Measurements from ENCODE around the gene RPL22L1. TPM values are rescaled to one million over a fixed set of nuclear protein-coding genes. Genes with fewer than 3 reads are reported as not detected.

The RPL22L1 gene
- polyA plus RNA-seq, 2 of the 4 experiments (the other 2 are of a cell fraction): 258 to 309 TPM

GRCh38 chr3:170865209-170866094, 4.5 kb downstream of the RPL22L1 start (continued):
- TF ChIP-seq JUN (IDR thresholded peaks at IDR 0.05) (no peak; a peak in 2 of 5 replicates), MAX (IDR thresholded peaks at IDR 0.05) (no peak), EHMT2 (IDR thresholded peaks at IDR 0.05; ENCODE audit: low read depth) (no peak)

- ChIA-PET CTCF (interaction anchor here (0.6 to 1.5 kb wide), 2 partner anchors 53 to 547 kb away, joined by 3 to 4 read pairs; no protein-coding TSS in a partner anchor), POLR2A (no interaction called here)
- Histone ChIP-seq H3K9me3 (no peaks in the 10 kb centered on the region), H3K4me3 (no peak overlapping the region), H3K4me2 (no peak overlapping the region), H3K27ac (no peak overlapping the region), H3K4me1 (peaks cover 14% of the 10 kb centered on the region; the same call in 2 of the 3 replicates)
- no peak for TF ChIP-seq JUNB (IDR thresholded peaks at IDR 0.05)
- TF ChIP-seq JUN (IDR thresholded peaks at IDR 0.05): peak in 1 of 2 experiments; percentile 6; a peak in 1 of 5 replicates
- FAIRE-seq (no peak), ATAC-seq (peak; percentile 72 to 77), DNase-seq (ENCODE audit: low read depth in 1 of 2, low spot score in 1 of 2) (peak in 1 of 2 experiments; percentile 13)
- WGBS (ENCODE audit: missing lambda C conversion rate): 79% methylated on average over 6 of the region's 6 CpGs
These were observed 5.3 kb downstream of the RPL22L1 start for GRCh38 chr3:170864525-170865208.

GRCh38 chr3:170863816-170864215, 6.2 kb downstream of the RPL22L1 start:
- 82% methylated on average over 4 of the region's 4 CpGs for WGBS (ENCODE audit: missing lambda C conversion rate)
- DNase-seq (ENCODE audit: low read depth in 1 of 2, low spot score in 1 of 2) (no peak), ATAC-seq (no peak; a peak in 1 of 6 replicates), FAIRE-seq (no peak)
- Histone ChIP-seq H3K27ac (no peak overlapping the region), H3K4me1 (peaks cover 14% of the 10 kb centered on the region; the same call in 2 of the 3 replicates), H3K4me2 (no peak overlapping the region), H3K9me3 (no peaks in the 10 kb centered on the region), H3K4me3 (no peak overlapping the region)
- ChIA-PET CTCF (interaction anchor here (0.6 to 1.5 kb wide), 3 partner anchors 11 to 546 kb away, joined by 3 to 5 read pairs (median 4); no protein-coding TSS in a partner anchor), POLR2A (interaction anchor here (0.5 kb wide), 1 partner anchor 1473 kb away, joined by 3 read pairs; no protein-coding TSS in a partner anchor)
- TF ChIP-seq HOXA7 (CRISPR knock-in tag; IDR thresholded peaks at IDR 0.05) (no peak), GATA3 (IDR thresholded peaks at IDR 0.05; ENCODE audit: borderline replicate concordance) (no peak), HOXB13 (CRISPR knock-in tag; IDR thresholded peaks at IDR 0.05; ENCODE audit: low read depth) (no peak)

GRCh38 chr3:170862618-170863374, 7.2 kb downstream of the RPL22L1 start:
- DNase-seq (ENCODE audit: low read depth in 1 of 2, low spot score in 1 of 2): no peak
- H3K4me3 ChIP-seq: no peak overlapping the region
- ATAC-seq: peak in 1 of 2 experiments; percentile 6; a peak in 3 of 6 replicates
- H3K4me2 ChIP-seq: no peak overlapping the region
- 84% methylated on average over 10 of the region's 10 CpGs for WGBS (ENCODE audit: missing lambda C conversion rate)
- no peaks in the 10 kb centered on the region for H3K9me3 ChIP-seq
- peaks cover 11% of the 10 kb centered on the region; the same call in 2 of the 3 replicates for H3K4me1 ChIP-seq
- no peak for FAIRE-seq
- ChIA-PET POLR2A (no interaction called here), CTCF (interaction anchor here (0.5 to 1.5 kb wide), 5 partner anchors 10 to 562 kb away, joined by 3 to 5 read pairs (median 4); no protein-coding TSS in a partner anchor)
- TF ChIP-seq HES2 (IDR thresholded peaks at IDR 0.05) (no peak), BHLHE40 (IDR thresholded peaks at IDR 0.05; ENCODE audit: low read depth, low read length) (no peak), NR3C1 (IDR thresholded peaks at IDR 0.05) (no peak), CTCF (IDR thresholded peaks at IDR 0.05) (no peak), TP53 (CRISPR knock-in tag; IDR thresholded peaks at IDR 0.05) (no peak), MAX (IDR thresholded peaks at IDR 0.05) (no peak), PBX3 (IDR thresholded peaks at IDR 0.05) (no peak)
- H3K27ac ChIP-seq: no peak overlapping the region

Measured in A549 (cell line).